D721Med (cell line): ENCODE data around the gene NDUFA7.
"Not testable (repeated sequence)": the region's sequence is repeated elsewhere in the genome, so short reads cannot be mapped to it uniquely, and the experiment has no call there.

Source experiments
- DNase-seq: peaks from one replicate; pipeline ENCODE4 v3.0.0; 2011; ENCODE audit warnings: low spot score; ENCODE audit not compliant: insufficient read length
- FAIRE-seq: peaks from 2 replicates; lab custom pipeline; 2011; peaks lifted over from hg19 to GRCh38; lab: Jason Lieb, UNC
- CTCF ChIP-seq: IDR thresholded peaks from 2 replicates; pipeline ENCODE4 v1.5.1; 2012; ENCODE audit warnings: mild to moderate bottlenecking, control low read depth; ENCODE audit not compliant: insufficient read depth; ENCODE audit errors: missing control alignments

NDUFA7 gene

GRCh38 chr19:8321986-8322637 is 937 bp upstream of the NDUFA7 start:
- no peak for TF ChIP-seq CTCF
- FAIRE-seq (no peak), DNase-seq (no peak)

GRCh38 chr19:8320564-8321066 is 560 bp downstream of the NDUFA7 start:
- DNase-seq, result no peak
- no peak for FAIRE-seq
- TF ChIP-seq CTCF, result no peak

GRCh38 chr19:8319807-8320520 is 1.2 kb downstream of the NDUFA7 start:
- no peak for TF ChIP-seq CTCF
- DNase-seq (no peak), FAIRE-seq (no peak)

GRCh38 chr19:8318835-8319234 is 2.3 kb downstream of the NDUFA7 start:
- peak; percentile 2 for TF ChIP-seq CTCF
- FAIRE-seq, result not testable (repeated sequence)

GRCh38 chr19:8316351-8317125 is 4.6 kb downstream of the NDUFA7 start:
- FAIRE-seq (no peak), DNase-seq (no peak)
- no peak for TF ChIP-seq CTCF

More at GRCh38 chr19:8318835-8319234, 2.3 kb downstream of the NDUFA7 start:
- not testable (repeated sequence) for DNase-seq

- not testable (repeated sequence) for FAIRE-seq, DNase-seq
Measured at GRCh38 chr19:8314981-8315640, 6.1 kb downstream of the NDUFA7 start.
